ENCODE measurements around the gene BOD1L1. TPM values are rescaled to one million over a fixed set of nuclear protein-coding genes. Genes with fewer than 3 reads are reported as not detected.

The BOD1L1 gene
- total RNA-seq, 4 donors from 2014 or later, result 34.6 to 45.3 (median 35.4) TPM

DNA sequence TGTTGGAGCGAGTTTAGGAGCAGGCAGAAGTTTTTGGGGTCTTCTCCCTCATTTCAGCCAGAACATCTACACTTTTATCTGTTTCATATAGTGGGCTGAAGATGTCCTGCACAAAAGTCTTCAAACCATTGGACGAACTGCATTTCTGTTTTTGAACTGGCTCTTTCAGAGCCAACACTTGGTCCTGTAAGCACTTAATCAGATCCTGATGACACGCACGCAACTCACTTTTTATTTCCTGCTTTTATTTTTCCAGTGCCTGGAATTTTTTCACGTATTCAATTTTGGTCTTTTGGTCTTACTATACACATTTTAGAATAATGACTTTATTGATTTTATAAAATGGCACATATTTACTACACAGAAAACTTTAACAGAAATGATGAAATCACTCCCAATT, 43.0 kb downstream of the BOD1L1 start:
- H3K9me3 ChIP-seq, result no peaks in the 10 kb centered on the region
- no peaks in the 10 kb centered on the region for H3K4me1 ChIP-seq
- H3K4me3 ChIP-seq, result no peak overlapping the region
- H3K27ac ChIP-seq, result no peak overlapping the region
- H3K36me3 ChIP-seq, result peaks cover 15 to 100% of the 10 kb centered on the region in 2 donors
- ATAC-seq, result no peak
- no peak for TF ChIP-seq CTCF (IDR thresholded peaks at IDR 0.05)
- TF ChIP-seq EP300 (IDR thresholded peaks at IDR 0.05), result no peak
- no peak for TF ChIP-seq POLR2AphosphoS5 (IDR thresholded peaks at IDR 0.05)
- no peak for TF ChIP-seq POLR2A (IDR thresholded peaks at IDR 0.05)
- WGBS, 2 donors (ENCODE audit: low coverage in 1 of 2), result 94 to 100% methylated on average over 1 to 5 of the region's 5 CpGs
- H3K27me3 ChIP-seq, result no peaks in the 10 kb centered on the region

GRCh38 chr4:13580036-13580435, 47.5 kb downstream of the BOD1L1 start:
- TF ChIP-seq POLR2AphosphoS5 (IDR thresholded peaks at IDR 0.05) (no peak), CTCF (IDR thresholded peaks at IDR 0.05) (no peak), EP300 (IDR thresholded peaks at IDR 0.05) (no peak), POLR2A (IDR thresholded peaks at IDR 0.05) (no peak)
- H3K27ac ChIP-seq, result no peak overlapping the region
- 90 to 92% methylated on average over 2 of the region's 2 CpGs for WGBS, 2 donors (ENCODE audit: low coverage in 1 of 2)
- ATAC-seq, result no peak
- H3K4me1 ChIP-seq, result no peaks in the 10 kb centered on the region
- no peaks in the 10 kb centered on the region for H3K27me3 ChIP-seq
- H3K9me3 ChIP-seq, result no peaks in the 10 kb centered on the region
- no peak overlapping the region for H3K4me3 ChIP-seq
- peaks cover 8 to 100% of the 10 kb centered on the region in 2 donors for H3K36me3 ChIP-seq

- no peak for ATAC-seq
- H3K27ac ChIP-seq, result no peak overlapping the region
- H3K4me3 ChIP-seq, result no peak overlapping the region
- H3K36me3 ChIP-seq, result peaks cover 11 to 100% of the 10 kb centered on the region in 2 donors
- H3K27me3 ChIP-seq, result no peaks in the 10 kb centered on the region
- no peaks in the 10 kb centered on the region for H3K4me1 ChIP-seq
- WGBS, 2 donors (ENCODE audit: low coverage in 1 of 2), result 96 to 97% methylated on average over 3 of the region's 3 CpGs
- no peaks in the 10 kb centered on the region for H3K9me3 ChIP-seq
- TF ChIP-seq POLR2AphosphoS5 (IDR thresholded peaks at IDR 0.05) (no peak), EP300 (IDR thresholded peaks at IDR 0.05) (no peak), CTCF (IDR thresholded peaks at IDR 0.05) (no peak), POLR2A (IDR thresholded peaks at IDR 0.05) (no peak)
Observed at GRCh38 chr4:13577660-13578059, 49.9 kb downstream of the BOD1L1 start.

GRCh38 chr4:13570916-13571315, 56.6 kb downstream of the BOD1L1 start:
- Histone ChIP-seq H3K9me3 (no peaks in the 10 kb centered on the region), H3K4me1 (no peaks in the 10 kb centered on the region), H3K36me3 (peaks cover 3 to 98% of the 10 kb centered on the region in 2 donors), H3K27me3 (no peaks in the 10 kb centered on the region), H3K4me3 (no peak overlapping the region), H3K27ac (no peak overlapping the region)
- no peak for ATAC-seq
- 71 to 83% methylated on average over 2 of the region's 2 CpGs for WGBS, 2 donors (ENCODE audit: low coverage in 1 of 2)
- no peak for TF ChIP-seq CTCF (IDR thresholded peaks at IDR 0.05)
- TF ChIP-seq EP300 (IDR thresholded peaks at IDR 0.05), result no peak

DNA sequence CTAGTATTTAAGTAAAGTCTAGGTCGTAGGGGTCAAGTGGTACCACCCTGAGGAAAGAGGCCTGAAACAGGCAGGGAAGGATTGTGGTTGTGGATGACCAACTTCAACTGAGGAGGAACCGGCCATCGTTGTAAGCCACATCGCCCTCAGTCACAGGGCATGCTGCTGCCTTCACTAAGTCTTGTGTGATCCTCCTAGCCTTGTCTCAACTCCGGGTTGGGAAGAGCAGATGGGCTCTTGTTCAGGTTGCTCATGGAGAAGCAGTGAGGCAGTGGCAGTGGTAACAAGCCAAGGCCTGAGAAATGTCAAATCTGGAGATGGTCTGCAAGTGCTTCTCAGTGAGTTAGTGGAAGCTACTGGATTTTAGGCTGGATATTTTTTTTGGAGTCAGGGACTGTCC, 60.4 kb downstream of the BOD1L1 start:
- no peak for TF ChIP-seq POLR2A (IDR thresholded peaks at IDR 0.05)
- no peak for TF ChIP-seq POLR2AphosphoS5 (IDR thresholded peaks at IDR 0.05)
- no peak for TF ChIP-seq CTCF (IDR thresholded peaks at IDR 0.05)
- no peak for TF ChIP-seq EP300 (IDR thresholded peaks at IDR 0.05)
- Histone ChIP-seq H3K36me3 (peaks cover 0 to 62% of the 10 kb centered on the region in 2 donors), H3K4me1 (no peaks in the 10 kb centered on the region), H3K4me3 (no peak overlapping the region), H3K9me3 (no peaks in the 10 kb centered on the region), H3K27me3 (no peaks in the 10 kb centered on the region), H3K27ac (no peak overlapping the region)
- 100% methylated on average over 1 to 4 of the region's 5 CpGs for WGBS, 2 donors (ENCODE audit: low coverage in 1 of 2)
- ATAC-seq, result no peak
